CD4-positive, alpha-beta T cell treated with Interleukin-4 for 1 hour (primary cell): ENCODE data around the gene MRPL28.
"Not testable (repeated sequence)": the region's sequence is repeated elsewhere in the genome, so short reads cannot be mapped to it uniquely, and the experiment has no call there.

Experiments
- DNase-seq, 2 donors: peaks; one replicate each; pipeline ENCODE4 v3.0.0-alpha.2; 2020 to 2022

The MRPL28 gene

GRCh38 chr16:389352-389751 lies 19.0 kb upstream of the MRPL28 start:
- DNase-seq = no peak

GRCh38 chr16:387761-388666 lies 17.7 kb upstream of the MRPL28 start:
- not testable (repeated sequence) for DNase-seq

- DNase-seq = no peak
These were observed 16.4 kb upstream of the MRPL28 start for GRCh38 chr16:386641-387156.

- DNase-seq = peak; percentile 44 to 47
These were observed 13.2 kb upstream of the MRPL28 start for GRCh38 chr16:383326-384051.

GRCh38 chr16:381789-382717 lies 11.7 kb upstream of the MRPL28 start, which contains the start of gene PGAP6:
PGAP6 (minus strand) TSS chr16:381978; CDS start chr16:381821, 157 bp downstream.
- DNase-seq = peak; percentile 47 to 74

- DNase-seq = no peak
These were observed 10.9 kb upstream of the MRPL28 start for GRCh38 chr16:381012-381788.

GRCh38 chr16:380762-381011 lies 10.3 kb upstream of the MRPL28 start:
- DNase-seq = no peak

- peak in 1 of 2 donors; percentile 46 for DNase-seq
These were observed 9.8 kb upstream of the MRPL28 start for GRCh38 chr16:379961-380761.

GRCh38 chr16:379183-379960 lies 9.0 kb upstream of the MRPL28 start:
- no peak for DNase-seq

- no peak for DNase-seq
These were observed 8.5 kb upstream of the MRPL28 start for GRCh38 chr16:378821-379182.

- not testable (repeated sequence) for DNase-seq
These were observed 7.9 kb upstream of the MRPL28 start for GRCh38 chr16:378113-378820.

GRCh38 chr16:377419-377951 lies 7.1 kb upstream of the MRPL28 start:
- no peak for DNase-seq

GRCh38 chr16:376817-377418 lies 6.6 kb upstream of the MRPL28 start:
- no peak for DNase-seq

- no peak for DNase-seq
These were observed 5.8 kb upstream of the MRPL28 start for GRCh38 chr16:375927-376816.

- DNase-seq = no peak
These were observed 4.9 kb upstream of the MRPL28 start for GRCh38 chr16:375212-375611.

GRCh38 chr16:374616-374926 lies 4.2 kb upstream of the MRPL28 start:
- DNase-seq = no peak

GRCh38 chr16:373848-374615 lies 3.7 kb upstream of the MRPL28 start:
- no peak for DNase-seq
